Keratinocyte (primary cell): ENCODE data around the gene SHISA4. TPM values are rescaled to one million over a fixed set of nuclear protein-coding genes. Genes with fewer than 3 reads are reported as not detected.

ENCODE experiments used
- DNase-seq: peaks from one replicate; pipeline ENCODE4 v3.0.0-alpha.2; 2011; ENCODE audit warnings: low read depth, missing footprints, low spot score
- FAIRE-seq: peaks from 2 replicates; lab custom pipeline; 2011; peaks lifted over from hg19 to GRCh38; lab: Jason Lieb, UNC
- H2AFZ ChIP-seq: 2 replicates; pipeline ENCODE4 v1.6.0; 2012; ENCODE audit warnings: low read length, control low read depth, inconsistent platforms; ENCODE audit not compliant: control insufficient read depth
- H3K27ac ChIP-seq: 2 replicates; pipeline ENCODE4 v1.5.1; 2011; ENCODE audit warnings: low read length; ENCODE audit not compliant: control insufficient read depth, insufficient read depth
- H3K27me3 ChIP-seq: 3 replicates; pipeline ENCODE4 v1.6.0; 2011; ENCODE audit warnings: low read length; ENCODE audit not compliant: control insufficient read depth, insufficient read depth; ENCODE audit errors: extremely low read depth
- H3K36me3 ChIP-seq, 2 experiments: 2 replicates in 1 of 2; 3 replicates in 1 of 2; pipeline ENCODE4 v1.5.1; 2011; ENCODE audit warnings: low read length in 2 of 2, mild to moderate bottlenecking in 1 of 2; ENCODE audit not compliant: control insufficient read depth in 2 of 2, insufficient read depth in 2 of 2; ENCODE audit errors: extremely low read depth in 1 of 2
- H3K4me1 ChIP-seq: 3 replicates; pipeline ENCODE4 v1.5.1; 2011; ENCODE audit warnings: low read length; ENCODE audit not compliant: control insufficient read depth, insufficient read depth; ENCODE audit errors: extremely low read depth
- H3K4me2 ChIP-seq: 3 replicates; pipeline ENCODE4 v1.6.0; 2011; ENCODE audit warnings: low read depth, low read length; ENCODE audit not compliant: control insufficient read depth, insufficient read depth; ENCODE audit errors: extremely low read depth
- H3K4me3 ChIP-seq, 3 experiments: fragments of 200-600 bp in 1 of 3; sonication (generic) in 1 of 3; 2 replicates in 2 of 3; 3 replicates in 1 of 3; pipeline ENCODE4 v1.5.1; 2011 to 2016; ENCODE audit warnings: low read length in 3 of 3, mild to moderate bottlenecking in 3 of 3, control low read depth in 2 of 3, inconsistent platforms in 1 of 3, low read depth in 1 of 3, mixed read lengths in 1 of 3, mixed run types in 1 of 3, moderate library complexity in 1 of 3; ENCODE audit not compliant: control insufficient read depth in 2 of 3, insufficient read depth in 2 of 3; ENCODE audit errors: extremely low read depth in 1 of 3
- H3K79me2 ChIP-seq: 2 replicates; pipeline ENCODE4 v1.6.0; 2012; ENCODE audit warnings: low read length; ENCODE audit not compliant: control insufficient read depth, insufficient read depth
- H3K9ac ChIP-seq: 3 replicates; pipeline ENCODE4 v1.6.0; 2011; ENCODE audit warnings: low read length; ENCODE audit not compliant: control insufficient read depth, insufficient read depth; ENCODE audit errors: extremely low read depth
- H3K9me1 ChIP-seq: 3 replicates; pipeline ENCODE4 v1.6.0; 2011; ENCODE audit warnings: low read length; ENCODE audit not compliant: control insufficient read depth, insufficient read depth; ENCODE audit errors: extremely low read depth
- H3K9me3 ChIP-seq: 2 replicates; pipeline ENCODE4 v1.5.1; 2012; ENCODE audit warnings: low read depth, low read length; ENCODE audit not compliant: control insufficient read depth
- H4K20me1 ChIP-seq: 3 replicates; pipeline ENCODE4 v1.6.0; 2011; ENCODE audit warnings: low read length; ENCODE audit not compliant: control insufficient read depth, insufficient read depth; ENCODE audit errors: extremely low read depth
- CTCF ChIP-seq, 3 experiments: IDR thresholded peaks in 1 of 3; conservative IDR thresholded peaks in 1 of 3; optimal IDR thresholded peaks in 1 of 3; 2 replicates in 2 of 3; 3 replicates in 1 of 3; pipeline versions ENCODE3 to v1.5.1; 2011; ENCODE audit warnings: low read length in 3 of 3, mild to moderate bottlenecking in 3 of 3, moderate library complexity in 2 of 3, control low read depth in 1 of 3, inconsistent platforms in 1 of 3; ENCODE audit not compliant: insufficient read depth in 2 of 3; ENCODE audit errors: extremely low read depth in 1 of 3
- EZH2 ChIP-seq: IDR thresholded peaks from one replicate; pipeline ENCODE4 v1.6.1; 2012; ENCODE audit warnings: inconsistent platforms, mild to moderate bottlenecking, low read length, moderate library complexity
- dilution Hi-C: fragments of 300-500 bp; cut with MboI; formaldehyde crosslinking; loops from one replicate; pipeline ENCODE4 v1.7.0; 2020; ENCODE audit warnings: low sequenced_read_pairs; ENCODE audit not compliant: extremely low pct_ligation_motif_present
- polyA plus RNA-seq, 5 experiments: library from polyadenylated mRNA; depleted of rRNA in 3 of 5; stranded (reverse) in 3 of 5; stranded (forward) in 1 of 5; unstranded in 1 of 5; fragments of >200 nt; gene quantifications; 1 replicate in 1 of 5; 2 replicates in 3 of 5; 3 replicates in 1 of 5; pipeline versions ENCODE4 v1.2.1 to v1.2.3, GENCODE V29; 2011 to 2012; ENCODE audit warnings: missing spikeins in 2 of 5, low read depth in 1 of 5, low replicate concordance in 1 of 5
- small RNA-seq, 3 experiments: library from RNA; depleted of rRNA; stranded (forward); fragments of <200 nt; gene quantifications; one replicate each; pipeline ENCODE3, GENCODE V24; 2012; ENCODE audit warnings: low read depth in 3 of 3, low replicate concordance in 1 of 3; ENCODE audit not compliant: insufficient read length in 3 of 3

The SHISA4 gene
- polyA plus RNA-seq, 1 donor (not counting 4 experiments of a cell fraction or from before 2014, with no cell fraction given): 2.2 TPM

DNA sequence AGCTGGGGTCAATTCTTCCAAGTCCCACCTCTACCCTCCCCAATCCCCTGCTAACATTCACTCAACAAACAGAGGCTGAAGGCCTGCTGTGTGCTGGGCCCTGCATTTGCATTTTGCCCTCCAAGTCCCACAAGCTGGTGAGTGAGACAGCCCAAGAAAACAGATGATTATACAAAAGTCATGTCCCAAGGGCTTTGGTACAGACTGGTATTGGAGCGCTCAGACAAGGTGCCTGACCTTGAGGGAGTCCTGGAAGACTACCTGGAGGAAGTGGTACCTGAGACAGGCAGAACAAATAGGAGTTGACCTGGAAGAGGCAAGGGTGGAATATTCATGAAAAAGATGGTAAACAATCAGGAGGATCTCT, 53.4 kb downstream of the SHISA4 start:
- Histone ChIP-seq H3K9me1 (no peaks in the 10 kb centered on the region), H3K4me2 (no peak overlapping the region), H2AFZ (no peak overlapping the region), H3K79me2 (no peaks in the 10 kb centered on the region), H3K27me3 (peaks cover 29% of the 10 kb centered on the region), H3K36me3 (no peaks in the 10 kb centered on the region), H3K27ac (no peak overlapping the region), H3K9me3 (no peaks in the 10 kb centered on the region), H4K20me1 (no peaks in the 10 kb centered on the region), H3K9ac (no peak overlapping the region), H3K4me3 (no peak overlapping the region), H3K4me1 (peaks cover 9% of the 10 kb centered on the region)
- no peak for DNase-seq
- FAIRE-seq: no peak
- no peak for TF ChIP-seq EZH2
- TF ChIP-seq CTCF (optimal IDR thresholded peaks at IDR 0.05 in 1 of 3, IDR thresholded peaks at IDR 0.05 in 1 of 3, conservative IDR thresholded peaks at IDR 0.05 in 1 of 3; ENCODE audit: extremely low read depth in 1 of 3, insufficient read depth in 2 of 3, low read length in 3 of 3): no peak
- dilution Hi-C loops: no loop called here

Small RNAs within 50 kb of the gene (small RNA-seq; reads per million reads assigned to genes)
- 0 to 0.33 (median 0) reads per million in 3 experiments for gene MIR6739

Other genes with a start within 250 kb of the SHISA4 start
- 32.5 to 38.9 TPM (median 35.8 TPM) in 3 replicates for gene IPO9, start 59.7 kb upstream of the SHISA4 start, polyA plus RNA-seq
- gene LMOD1, start 57.6 kb downstream of the SHISA4 start, polyA plus RNA-seq: 0.01 TPM in 1 of 3 replicates, not detected in the others
- 72.5 to 116 TPM (median 102 TPM) in 3 replicates for gene TIMM17A, start 66.6 kb downstream of the SHISA4 start, polyA plus RNA-seq
- 35.4 to 63.0 TPM (median 59.8 TPM) in 3 replicates for gene RNPEP, start 93.8 kb downstream of the SHISA4 start, polyA plus RNA-seq
- 0.23 to 1.1 TPM (median 0.51 TPM) in 3 replicates for gene ELF3, start 121.7 kb downstream of the SHISA4 start, polyA plus RNA-seq
- gene GPR37L1, start 234.0 kb downstream of the SHISA4 start, polyA plus RNA-seq: 0.01 TPM in 2 of 3 replicates, not detected in the other